Loucy (cell line): ENCODE data around the gene B3GLCT.

Experiments used
- EZH2phosphoT487 ChIP-seq: fragments of 200-600 bp; IDR thresholded peaks from 2 replicates; pipeline ENCODE4 v1.6.1; 2018; ENCODE audit warnings: antibody characterized with exemption, mild to moderate bottlenecking, moderate library complexity, borderline replicate concordance
- TF ChIP-seq, protein P1 (sequence below): fragments of 200-600 bp; sonication (generic); conservative IDR thresholded peaks from 2 replicates; pipeline ENCODE4 v1.5.1; 2014; ENCODE audit warnings: mild to moderate bottlenecking, antibody characterized with exemption, low read length

DNA sequence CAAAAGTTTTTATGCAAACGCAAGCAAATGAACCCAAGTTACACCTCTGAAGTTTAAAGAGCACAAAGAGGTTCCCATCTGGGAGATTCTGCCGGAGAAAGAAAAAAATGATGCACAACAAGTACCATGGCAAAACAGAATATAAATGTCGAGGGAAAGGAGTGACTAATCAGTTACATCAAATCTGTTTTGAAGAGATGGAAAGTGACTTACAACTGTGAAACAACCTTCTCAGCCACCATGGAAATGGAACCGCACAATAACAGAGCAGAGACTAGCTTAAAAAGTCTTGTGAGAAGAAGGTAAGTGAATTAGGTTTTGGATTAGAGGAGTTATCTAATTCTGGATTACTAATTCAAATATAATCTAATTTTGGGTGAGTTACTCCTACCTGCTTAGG, 40.5 kb upstream of the B3GLCT start:
- TF ChIP-seq, protein P1, sequence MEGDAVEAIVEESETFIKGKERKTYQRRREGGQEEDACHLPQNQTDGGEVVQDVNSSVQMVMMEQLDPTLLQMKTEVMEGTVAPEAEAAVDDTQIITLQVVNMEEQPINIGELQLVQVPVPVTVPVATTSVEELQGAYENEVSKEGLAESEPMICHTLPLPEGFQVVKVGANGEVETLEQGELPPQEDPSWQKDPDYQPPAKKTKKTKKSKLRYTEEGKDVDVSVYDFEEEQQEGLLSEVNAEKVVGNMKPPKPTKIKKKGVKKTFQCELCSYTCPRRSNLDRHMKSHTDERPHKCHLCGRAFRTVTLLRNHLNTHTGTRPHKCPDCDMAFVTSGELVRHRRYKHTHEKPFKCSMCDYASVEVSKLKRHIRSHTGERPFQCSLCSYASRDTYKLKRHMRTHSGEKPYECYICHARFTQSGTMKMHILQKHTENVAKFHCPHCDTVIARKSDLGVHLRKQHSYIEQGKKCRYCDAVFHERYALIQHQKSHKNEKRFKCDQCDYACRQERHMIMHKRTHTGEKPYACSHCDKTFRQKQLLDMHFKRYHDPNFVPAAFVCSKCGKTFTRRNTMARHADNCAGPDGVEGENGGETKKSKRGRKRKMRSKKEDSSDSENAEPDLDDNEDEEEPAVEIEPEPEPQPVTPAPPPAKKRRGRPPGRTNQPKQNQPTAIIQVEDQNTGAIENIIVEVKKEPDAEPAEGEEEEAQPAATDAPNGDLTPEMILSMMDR: no peak
- TF ChIP-seq EZH2phosphoT487: no peak
